ENCODE measurements around the gene ARL3. TPM values are rescaled to one million over a fixed set of nuclear protein-coding genes. Genes with fewer than 3 reads are reported as not detected.

Gene ARL3
- total RNA-seq, 1 donor from 2014 or later, result 18.2 TPM

- Histone ChIP-seq H4K20me1 (ENCODE audit: insufficient read depth, low read length) (peaks cover 99% of the 10 kb centered on the region), H3K9me3 (ENCODE audit: insufficient read depth, low read depth, low read length) (no peaks in the 10 kb centered on the region), H3K36me3 (ENCODE audit: insufficient read depth, low read length) (peaks cover 30% of the 10 kb centered on the region), H3K4me3 (ENCODE audit: insufficient read depth, low read depth, low read length) (no peak overlapping the region), H3K4me1 (ENCODE audit: insufficient read depth, low read length) (peaks cover 37% of the 10 kb centered on the region), H3K79me2 (ENCODE audit: insufficient read depth, low read length) (peaks cover 85% of the 10 kb centered on the region), H3K27ac (ENCODE audit: low read depth, low read length) (no peak overlapping the region), H3K4me2 (ENCODE audit: low read length) (no peak overlapping the region), H3K9ac (ENCODE audit: low read length) (no peak overlapping the region), H3K27me3 (ENCODE audit: insufficient read depth, low read length) (no peaks in the 10 kb centered on the region), H2AFZ (ENCODE audit: low read depth, low read length) (no peak overlapping the region)
- Mint-ChIP-seq H3K4me3 (ENCODE audit: unreplicated experiment) (no peak overlapping the region), H3K4me1 (ENCODE audit: low read depth, unreplicated experiment) (peaks cover 48% of the 10 kb centered on the region), H3K9me3 (ENCODE audit: unreplicated experiment) (no peaks in the 10 kb centered on the region), H3K27me3 (ENCODE audit: low read depth, unreplicated experiment) (no peaks in the 10 kb centered on the region), H3K27ac (ENCODE audit: unreplicated experiment) (peak overlapping the region; percentile 53), H3K36me3 (ENCODE audit: low read depth, unreplicated experiment) (peaks cover 15% of the 10 kb centered on the region)
- no peak for DNase-seq (ENCODE audit: low read depth)
- no peak for FAIRE-seq
- TF ChIP-seq EZH2 (IDR thresholded peaks at IDR 0.05; ENCODE audit: insufficient read depth, low read length) (no peak), CTCF (IDR thresholded peaks at IDR 0.05; ENCODE audit: insufficient read depth, low read depth, low read length) (no peak)
Observed at GRCh38 chr10:102651455-102652169, 62.6 kb downstream of the ARL3 start.

GRCh38 chr10:102650655-102651454 is 63.3 kb downstream of the ARL3 start:
- Mint-ChIP-seq H3K4me3 (ENCODE audit: unreplicated experiment) (peak overlapping the region; percentile 14), H3K36me3 (ENCODE audit: low read depth, unreplicated experiment) (peaks cover 15% of the 10 kb centered on the region), H3K9me3 (ENCODE audit: unreplicated experiment) (no peaks in the 10 kb centered on the region), H3K27ac (ENCODE audit: unreplicated experiment) (no peak overlapping the region), H3K27me3 (ENCODE audit: low read depth, unreplicated experiment) (no peaks in the 10 kb centered on the region), H3K4me1 (ENCODE audit: low read depth, unreplicated experiment) (peaks cover 48% of the 10 kb centered on the region)
- Histone ChIP-seq H3K27me3 (ENCODE audit: insufficient read depth, low read length) (no peaks in the 10 kb centered on the region), H2AFZ (ENCODE audit: low read depth, low read length) (no peak overlapping the region), H3K4me3 (ENCODE audit: insufficient read depth, low read depth, low read length) (no peak overlapping the region), H3K4me1 (ENCODE audit: insufficient read depth, low read length) (peaks cover 43% of the 10 kb centered on the region), H3K9ac (ENCODE audit: low read length) (no peak overlapping the region), H3K9me3 (ENCODE audit: insufficient read depth, low read depth, low read length) (no peaks in the 10 kb centered on the region), H3K4me2 (ENCODE audit: low read length) (peak overlapping the region; percentile 25), H3K79me2 (ENCODE audit: insufficient read depth, low read length) (peaks cover 92% of the 10 kb centered on the region), H3K27ac (ENCODE audit: low read depth, low read length) (no peak overlapping the region), H3K36me3 (ENCODE audit: insufficient read depth, low read length) (peaks cover 26% of the 10 kb centered on the region), H4K20me1 (ENCODE audit: insufficient read depth, low read length) (peaks cover 98% of the 10 kb centered on the region)
- no peak for TF ChIP-seq CTCF (IDR thresholded peaks at IDR 0.05; ENCODE audit: insufficient read depth, low read depth, low read length)
- no peak for TF ChIP-seq EZH2 (IDR thresholded peaks at IDR 0.05; ENCODE audit: insufficient read depth, low read length)
- DNase-seq (ENCODE audit: low read depth), result no peak
- no peak for FAIRE-seq

Measured in astrocyte (in vitro differentiated cells and primary cell).